ENCODE data around the gene F2RL3.
A peak's percentile ranks its signal among the peaks of the same experiment; 100 is the strongest.

Gene F2RL3

GRCh38 chr19:16892868-16893685 lies 4.3 kb downstream of the F2RL3 start:
- no peak for TF ChIP-seq CTCF (IDR thresholded peaks at IDR 0.05; ENCODE audit: low read depth, low read length)
- DNase-seq (ENCODE audit: low read depth in 2 of 2): no peak
- H3K4me3 ChIP-seq (replicated peaks in 1 of 2; ENCODE audit: low read depth in 2 of 2, low read length in 2 of 2): no peak overlapping the region

- H3K4me3 ChIP-seq (replicated peaks in 1 of 2; ENCODE audit: low read depth in 2 of 2, low read length in 2 of 2): no peak overlapping the region
- DNase-seq (ENCODE audit: low read depth in 2 of 2): no peak
- TF ChIP-seq CTCF (IDR thresholded peaks at IDR 0.05; ENCODE audit: low read depth, low read length): no peak
These were observed 4.8 kb downstream of the F2RL3 start for GRCh38 chr19:16893686-16893989.

GRCh38 chr19:16894080-16894479 lies 5.3 kb downstream of the F2RL3 start:
- TF ChIP-seq CTCF (IDR thresholded peaks at IDR 0.05; ENCODE audit: low read depth, low read length): no peak
- no peak for DNase-seq (ENCODE audit: low read depth in 2 of 2)
- H3K4me3 ChIP-seq (replicated peaks in 1 of 2; ENCODE audit: low read depth in 2 of 2, low read length in 2 of 2): no peak overlapping the region

- no peak for TF ChIP-seq CTCF (IDR thresholded peaks at IDR 0.05; ENCODE audit: low read depth, low read length)
- DNase-seq (ENCODE audit: low read depth in 2 of 2): peak; percentile 8 to 23
- no peak overlapping the region for H3K4me3 ChIP-seq (replicated peaks in 1 of 2; ENCODE audit: low read depth in 2 of 2, low read length in 2 of 2)
These were observed 6.8 kb downstream of the F2RL3 start for GRCh38 chr19:16895467-16896145.

- TF ChIP-seq CTCF (IDR thresholded peaks at IDR 0.05; ENCODE audit: low read depth, low read length): no peak
- DNase-seq (ENCODE audit: low read depth in 2 of 2): no peak
- peak overlapping the region; percentile 45 to 52 for H3K4me3 ChIP-seq (replicated peaks in 1 of 2; ENCODE audit: low read depth in 2 of 2, low read length in 2 of 2)
These were observed 7.6 kb downstream of the F2RL3 start for GRCh38 chr19:16896146-16897028.

- TF ChIP-seq CTCF (IDR thresholded peaks at IDR 0.05; ENCODE audit: low read depth, low read length): no peak
- peak; percentile 93 to 98 for DNase-seq (ENCODE audit: low read depth in 2 of 2)
- H3K4me3 ChIP-seq (replicated peaks in 1 of 2; ENCODE audit: low read depth in 2 of 2, low read length in 2 of 2): peak overlapping the region; percentile 44 to 60
These were observed 8.4 kb downstream of the F2RL3 start for GRCh38 chr19:16897029-16897855.

Data from cardiac fibroblast (primary cell).